NCI-H128 (cell line): ENCODE measurements around the gene PSMA6.
"Not testable (repeated sequence)": the region's sequence is repeated elsewhere in the genome, so short reads cannot be mapped to it uniquely, and the experiment has no call there.

ENCODE experiments used
- DNase-seq: peaks from one replicate; lab custom pipeline; 2025; ENCODE audit not compliant: unreplicated experiment; lab: John Stamatoyannopoulos, UW

The PSMA6 gene

DNA sequence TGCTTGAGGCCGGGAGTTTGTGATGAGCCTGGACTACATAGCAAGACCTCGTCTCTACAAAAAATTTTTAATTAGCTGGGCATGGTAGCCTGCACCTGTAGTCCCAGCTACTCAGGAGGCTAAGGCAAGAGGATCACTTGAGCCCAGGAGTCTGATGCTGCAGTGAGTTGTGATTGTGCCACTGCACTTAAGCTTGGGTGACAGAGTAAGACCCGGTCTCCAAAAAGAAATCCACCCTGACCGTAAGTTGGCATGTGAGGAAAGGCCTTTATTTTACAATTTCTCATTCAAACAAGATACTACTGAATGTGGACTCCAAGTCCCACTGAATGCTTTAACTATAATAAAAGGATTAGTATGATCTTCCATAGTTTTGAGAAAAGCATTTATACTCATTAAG is 27.3 kb downstream of the PSMA6 start:
- DNase-seq, result no peak

DNA sequence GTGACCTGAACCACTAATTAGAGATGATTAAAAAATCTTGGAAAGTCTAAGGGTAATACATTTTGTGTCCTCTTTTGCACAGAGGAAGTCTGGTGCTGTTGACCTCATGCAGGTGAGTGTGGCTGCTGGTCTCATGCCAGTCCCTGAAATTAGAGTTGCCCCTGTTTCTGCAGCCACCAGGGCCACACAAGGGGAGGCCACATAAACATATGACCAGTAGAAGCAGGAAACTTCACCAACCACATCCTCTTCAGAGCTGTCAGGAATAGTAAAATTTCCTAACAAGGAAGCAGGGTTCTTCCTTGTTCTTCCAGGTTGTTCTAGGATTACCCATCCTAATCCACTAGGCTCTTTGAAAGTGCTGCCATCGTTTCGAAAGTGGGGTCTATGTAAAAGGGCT is 28.3 kb downstream of the PSMA6 start:
- DNase-seq, result no peak

DNA sequence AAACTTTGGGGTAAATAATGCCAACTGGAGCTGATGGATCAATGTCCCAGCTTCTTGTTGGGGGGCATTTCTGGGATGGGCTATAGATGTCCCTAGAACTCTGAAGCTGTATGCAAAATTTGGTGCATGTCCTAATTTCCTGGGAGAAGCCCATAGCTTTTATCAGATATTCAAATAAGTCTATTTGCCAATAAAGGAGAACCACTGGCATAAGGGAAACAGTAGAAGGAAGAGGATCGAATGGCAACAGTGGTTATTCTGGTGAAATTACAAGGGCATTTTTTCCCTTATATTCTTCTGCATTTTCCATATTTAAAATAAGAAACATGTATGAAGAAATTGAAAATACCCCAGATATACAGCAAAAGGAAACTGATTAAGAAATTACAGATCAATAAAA is 34.2 kb downstream of the PSMA6 start:
- DNase-seq, result no peak

DNA sequence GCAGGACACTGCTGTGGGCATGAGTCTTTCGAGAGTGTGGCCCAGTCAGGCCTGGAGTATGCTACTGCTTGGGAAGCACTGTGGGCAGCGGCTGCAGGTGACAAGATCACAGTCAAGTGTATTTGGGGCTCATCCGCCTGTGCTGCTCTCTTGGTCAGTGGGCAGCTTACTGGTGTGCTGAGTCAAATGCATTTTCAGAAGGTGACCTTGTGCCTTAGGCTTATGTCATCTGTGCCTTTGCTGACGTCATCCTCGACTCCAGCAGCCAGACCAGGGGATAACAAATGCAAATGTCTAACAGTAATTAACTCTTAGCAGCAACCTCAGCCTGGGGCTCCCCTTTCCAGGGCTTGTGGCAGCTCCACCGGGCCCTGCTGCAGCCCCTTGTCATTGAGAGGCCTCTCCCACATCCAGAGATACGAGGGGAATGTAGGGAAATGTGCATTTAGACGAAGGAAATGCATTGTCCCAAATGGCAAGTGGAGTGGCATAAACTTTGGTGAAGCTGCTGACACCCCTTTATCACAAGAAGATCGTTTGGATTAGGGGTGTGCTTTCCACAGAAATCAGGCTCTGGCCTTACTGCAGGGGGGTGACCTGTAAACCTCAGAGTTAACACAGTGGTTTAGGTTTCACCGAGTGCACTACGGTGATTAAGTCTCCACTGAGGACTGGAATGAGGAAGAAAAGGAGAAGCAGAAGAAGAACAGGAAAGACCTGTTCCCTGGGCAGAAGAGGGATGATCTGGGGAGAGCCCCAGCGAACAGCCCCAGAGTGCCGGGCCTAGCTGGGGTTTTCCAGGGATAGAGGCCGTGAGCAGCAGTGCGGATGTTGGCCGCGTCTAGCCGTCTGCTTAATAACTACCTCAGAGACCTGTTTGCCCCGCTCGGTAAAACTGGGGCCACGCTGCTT is 39.7 kb downstream of the PSMA6 start:
- DNase-seq, result no peak

DNA sequence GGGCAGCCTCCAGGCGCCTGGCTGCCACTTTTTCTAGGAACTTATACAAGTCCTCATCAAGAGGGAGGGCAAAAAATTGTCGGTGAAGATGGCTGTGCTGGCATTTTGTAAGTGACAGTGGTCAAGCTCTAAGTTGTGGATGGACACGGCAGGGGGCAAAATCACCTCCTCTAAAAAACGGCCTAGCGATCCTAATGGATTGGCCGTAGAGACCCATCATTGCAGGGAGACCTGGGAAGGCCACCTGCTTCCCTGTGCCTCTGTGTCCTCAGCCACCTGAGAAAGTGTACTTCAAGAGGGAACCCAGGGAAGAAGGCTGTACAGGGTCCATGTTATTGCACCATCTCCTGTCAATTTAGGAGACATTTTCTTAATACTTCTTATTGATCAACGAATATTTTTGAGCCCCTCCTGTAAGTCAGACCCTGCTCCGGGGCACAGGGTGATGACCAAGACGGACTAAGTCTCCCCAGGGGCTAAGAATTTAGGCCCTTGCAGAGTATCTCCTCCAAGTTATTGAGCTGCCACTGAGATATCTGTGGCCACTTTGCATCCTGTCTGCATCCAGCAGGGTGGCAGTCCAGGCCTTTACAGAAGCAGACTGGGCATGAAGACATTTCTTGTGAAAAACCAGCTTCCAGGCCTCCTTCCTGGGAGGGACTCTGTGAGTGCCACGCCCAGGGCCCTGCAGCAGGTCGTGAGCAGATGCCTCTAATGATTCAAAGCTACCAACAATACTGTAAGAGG is 40.5 kb downstream of the PSMA6 start:
- no peak for DNase-seq

DNA sequence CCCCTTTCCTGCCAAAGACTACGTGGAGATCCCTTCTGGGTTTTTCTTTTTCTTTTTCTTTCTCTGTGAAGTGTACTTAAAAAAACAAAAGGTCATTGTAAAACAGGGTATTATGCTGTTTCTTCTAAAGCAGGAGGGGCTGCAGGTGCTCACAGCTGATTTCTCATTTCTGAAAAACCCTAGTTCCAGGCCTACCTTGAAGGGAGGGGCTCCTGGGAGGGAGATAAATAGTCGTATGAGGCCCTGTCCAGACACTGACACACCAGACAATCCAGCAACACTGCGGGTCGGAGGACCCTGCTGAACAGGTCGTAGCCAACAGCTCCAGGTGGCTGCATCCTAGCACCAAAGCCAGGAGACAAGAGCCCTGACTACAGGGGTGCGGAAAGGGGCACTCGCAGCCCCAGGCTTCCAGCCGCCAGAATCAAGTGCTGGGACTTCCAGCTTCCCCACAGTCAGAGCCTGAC is 41.1 kb downstream of the PSMA6 start:
- DNase-seq, result no peak

DNA sequence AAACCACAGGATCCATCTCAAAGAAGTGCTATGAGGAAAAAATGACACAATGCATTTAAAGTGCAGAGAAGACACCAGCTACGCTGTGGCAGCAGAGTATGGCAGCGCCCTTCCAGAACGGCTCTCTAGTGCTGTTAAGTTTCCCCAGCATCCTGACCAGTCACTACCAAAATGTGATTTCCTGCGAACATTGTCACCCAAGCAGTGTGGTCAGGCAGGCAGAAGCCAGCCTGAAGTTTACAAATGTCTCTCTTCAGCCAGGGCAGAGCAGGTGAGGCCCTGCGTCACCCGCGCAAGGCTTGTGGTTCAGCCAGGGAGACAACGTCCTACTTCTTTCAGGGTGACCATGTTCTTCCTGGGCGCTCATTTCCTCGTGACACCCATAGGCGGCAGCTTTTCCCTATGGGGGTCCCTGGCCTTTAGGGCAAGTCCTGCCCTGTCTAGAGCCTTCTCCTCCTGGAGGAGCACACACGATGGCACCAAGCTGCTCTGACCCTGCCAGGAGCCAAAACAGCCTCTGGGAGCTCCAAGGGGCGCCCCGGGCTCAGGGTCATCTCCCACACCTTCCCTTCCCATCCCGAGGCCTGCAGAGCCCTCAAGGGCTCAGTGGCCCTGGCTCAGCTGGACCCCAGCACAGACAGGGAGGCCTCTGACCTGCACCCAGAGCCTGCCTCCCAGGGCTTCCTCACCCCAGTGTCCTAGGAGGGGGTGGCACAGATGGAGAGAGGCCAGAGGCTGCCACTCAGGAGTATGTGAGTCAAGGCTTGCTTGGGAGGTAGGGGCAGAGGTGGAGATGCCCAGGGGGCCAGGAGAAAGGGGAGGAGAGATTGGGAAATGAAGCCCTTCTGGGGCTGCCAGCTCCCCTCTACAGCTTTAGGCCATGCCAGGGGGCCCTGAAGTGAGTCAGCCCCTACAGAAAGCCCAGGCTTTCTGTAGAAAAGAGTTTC is 41.9 kb downstream of the PSMA6 start:
- DNase-seq, result no peak

DNA sequence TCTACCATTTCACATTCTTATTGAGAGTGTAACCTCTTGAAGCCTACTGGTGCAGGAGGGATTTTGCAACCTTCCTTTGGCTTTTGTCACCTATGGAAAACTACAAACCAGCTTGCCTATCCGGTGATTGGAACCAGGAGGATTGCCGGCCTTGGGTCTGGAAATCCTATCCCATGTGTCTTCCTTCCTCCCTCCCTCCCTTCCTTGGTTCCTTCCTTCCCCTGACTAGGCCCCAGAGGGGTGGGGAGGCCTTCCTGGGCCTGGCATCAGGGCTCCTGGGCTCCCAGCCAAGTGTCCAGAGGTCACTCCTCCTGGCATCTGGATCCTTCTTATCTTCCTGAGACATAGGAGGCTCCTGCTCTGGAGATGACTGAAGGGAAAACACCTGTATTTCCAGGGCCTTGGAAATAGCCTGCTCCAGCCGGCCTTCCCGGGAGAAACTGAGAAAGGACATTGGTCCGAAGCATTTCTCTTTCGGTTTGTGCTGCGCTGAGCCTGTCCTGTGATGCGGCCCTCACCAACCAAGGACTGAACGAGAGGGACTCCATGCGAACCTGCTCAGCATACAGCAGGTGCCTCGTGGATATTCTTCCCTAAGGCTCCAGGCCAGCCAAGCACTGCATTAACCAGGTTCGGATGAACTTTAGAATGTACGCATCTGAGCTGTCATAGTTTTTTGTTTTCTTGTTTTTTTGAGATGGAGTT is 43.4 kb downstream of the PSMA6 start:
- no peak for DNase-seq

DNA sequence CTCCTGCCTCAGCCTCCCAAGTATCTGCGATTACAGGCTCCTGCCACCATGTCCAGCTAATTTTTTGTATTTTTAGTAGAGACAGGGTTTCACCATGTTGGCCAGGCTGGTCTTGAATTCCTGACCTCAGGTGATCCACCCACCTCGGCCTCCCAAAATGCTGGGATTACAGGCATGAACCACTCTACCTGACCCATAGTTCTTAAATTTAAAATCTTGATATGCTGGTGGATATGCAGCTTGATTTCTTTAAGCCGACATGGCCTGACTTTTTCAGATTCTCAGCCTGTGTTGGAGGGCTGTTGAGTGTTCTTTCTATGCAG is 44.0 kb downstream of the PSMA6 start:
- DNase-seq, result not testable (repeated sequence)

DNA sequence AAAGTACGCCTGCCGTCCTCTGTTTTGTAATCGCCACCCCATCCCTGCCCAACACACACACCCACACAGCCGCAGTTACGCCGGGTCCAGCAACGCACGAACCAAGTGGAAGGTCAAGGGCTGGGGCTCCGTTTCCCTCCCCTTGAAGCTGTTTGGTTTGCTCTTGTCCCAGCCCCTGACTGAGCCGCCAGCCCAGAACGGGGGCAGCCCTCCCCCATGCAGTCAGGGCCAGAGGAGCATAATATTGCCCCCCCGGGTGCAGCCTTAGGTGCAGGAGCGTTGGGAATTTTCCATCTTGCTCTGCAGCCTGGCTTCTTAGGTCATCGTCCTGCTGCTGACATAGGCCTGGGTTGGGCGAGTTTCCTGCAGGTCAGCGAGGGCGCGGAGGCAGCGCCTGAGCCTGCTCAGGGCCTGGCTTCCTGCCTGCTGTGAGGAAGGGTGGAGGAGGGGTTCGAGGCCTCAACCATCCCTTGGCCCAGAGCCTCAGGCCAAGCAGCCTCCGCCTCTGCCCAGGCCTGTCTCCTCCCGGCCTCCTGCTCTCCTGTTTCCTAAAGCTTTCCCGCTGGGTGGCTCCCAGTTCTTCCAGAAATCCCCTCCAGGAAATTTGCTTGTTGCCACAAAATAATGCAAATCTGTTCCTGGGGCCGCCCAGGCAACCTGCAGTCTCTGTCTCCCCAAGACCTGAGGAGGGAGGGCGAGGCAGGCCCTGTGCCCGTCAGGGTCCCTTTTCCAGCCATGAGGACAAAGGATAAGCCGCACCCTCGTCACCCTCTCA is 44.5 kb downstream of the PSMA6 start:
- no peak for DNase-seq

DNA sequence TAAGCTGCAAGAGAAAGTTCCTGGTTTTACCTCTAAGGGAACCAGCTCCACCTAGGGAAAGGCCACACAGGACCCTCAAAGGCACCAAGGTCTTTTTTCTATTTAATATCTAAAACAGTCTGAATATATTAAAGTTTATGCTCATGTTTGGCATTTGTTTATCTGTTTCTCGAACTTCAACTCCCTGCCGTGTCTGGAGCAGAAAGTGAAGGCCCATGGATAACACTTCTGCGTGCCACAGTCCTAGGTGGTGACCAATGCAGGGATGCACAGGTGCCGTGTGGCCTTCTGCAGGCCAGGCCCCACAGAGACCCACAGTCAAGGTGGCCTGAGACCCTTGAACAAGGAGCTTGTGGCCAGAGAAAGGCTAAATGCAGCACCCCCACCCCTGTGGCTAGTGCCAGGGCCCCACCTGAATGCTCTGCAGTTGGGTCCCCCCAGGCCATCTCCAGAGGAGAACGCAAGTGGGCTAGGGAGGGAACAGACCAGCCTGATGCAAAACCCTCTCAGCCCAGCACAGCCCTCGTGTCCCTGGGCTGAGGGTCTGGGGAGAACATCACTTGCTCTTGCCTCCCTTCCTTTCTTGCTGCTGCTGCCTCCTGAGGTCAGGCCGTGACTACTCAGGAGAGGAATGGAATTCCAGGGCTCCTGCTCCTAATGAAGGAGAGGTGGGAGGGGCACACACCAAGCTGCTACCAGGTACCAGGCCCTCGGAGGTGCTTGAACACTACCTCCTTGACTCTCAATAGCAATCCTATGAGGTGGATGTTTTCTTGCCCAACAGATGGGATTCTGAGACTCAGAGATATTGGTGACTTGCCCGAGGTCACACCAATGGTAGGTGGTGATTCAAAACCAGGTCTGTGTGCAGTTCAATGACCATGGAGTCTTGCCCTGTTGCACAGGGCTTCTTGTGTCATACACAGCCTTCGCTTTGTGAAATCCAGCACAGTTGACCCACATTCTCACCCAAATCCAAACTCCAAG is 45.4 kb downstream of the PSMA6 start:
- no peak for DNase-seq

DNA sequence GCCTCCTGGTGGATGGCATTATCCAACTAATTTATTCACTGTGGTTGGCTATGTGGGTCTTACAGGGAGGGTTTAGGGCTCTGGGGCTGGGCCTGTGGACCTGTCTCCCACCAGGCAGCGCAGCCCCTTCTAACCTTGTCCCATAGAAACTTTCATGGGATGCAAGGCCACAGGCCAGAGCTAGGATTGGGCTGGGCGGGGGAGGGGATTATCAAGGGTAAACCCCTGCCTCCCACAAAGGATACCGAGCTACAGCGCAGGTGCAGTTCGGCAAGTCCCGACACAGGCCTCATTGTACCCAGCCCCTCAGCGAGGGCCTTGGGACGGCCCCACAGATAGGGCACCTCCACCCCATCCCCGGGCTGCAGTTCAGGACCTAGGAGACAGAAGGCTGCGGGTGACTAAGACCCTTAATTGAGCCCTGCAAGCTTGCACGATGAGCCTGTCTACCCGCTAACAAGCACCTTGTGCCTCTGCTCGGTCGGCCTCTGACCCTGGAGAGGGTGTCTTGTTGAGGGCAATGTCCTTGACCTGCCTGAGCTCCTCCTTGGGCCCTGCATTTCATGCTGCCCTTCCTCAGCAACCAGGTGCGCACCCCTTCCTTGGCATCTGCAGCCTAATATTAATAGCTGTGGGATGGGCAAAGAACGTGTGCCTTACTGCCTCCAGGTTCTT is 46.7 kb downstream of the PSMA6 start:
- no peak for DNase-seq

DNA sequence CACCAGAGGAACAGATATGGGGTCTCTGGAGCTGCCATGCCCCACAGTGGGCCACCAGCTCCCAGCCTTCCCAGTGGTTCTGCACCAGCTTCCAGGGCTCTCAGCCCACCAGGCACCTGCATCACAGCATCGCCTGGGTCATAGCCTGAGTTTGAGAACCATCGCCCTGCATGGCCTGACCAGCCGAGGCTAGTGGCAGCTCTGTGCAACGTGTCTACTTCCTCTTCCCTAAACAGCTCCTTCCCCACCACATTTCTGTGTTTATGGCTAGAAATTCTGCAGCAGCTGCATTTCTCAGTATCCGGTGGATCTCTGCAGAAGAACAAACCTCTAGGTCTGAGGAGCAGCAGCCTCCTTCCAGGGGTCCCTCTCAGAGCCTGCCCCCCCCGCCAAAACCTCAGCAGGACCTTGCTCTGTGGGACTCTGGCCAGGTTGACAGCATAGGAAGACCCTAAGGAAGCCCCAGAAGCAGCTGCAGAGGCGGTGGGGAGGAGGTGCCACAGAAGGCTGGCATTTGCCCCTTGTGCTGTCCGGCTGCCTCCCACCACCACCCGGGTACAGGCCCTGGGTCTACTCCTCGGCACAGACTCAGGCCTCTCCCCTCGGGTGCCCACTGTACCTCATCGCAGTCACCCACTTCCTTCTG is 47.7 kb downstream of the PSMA6 start:
- no peak for DNase-seq

DNA sequence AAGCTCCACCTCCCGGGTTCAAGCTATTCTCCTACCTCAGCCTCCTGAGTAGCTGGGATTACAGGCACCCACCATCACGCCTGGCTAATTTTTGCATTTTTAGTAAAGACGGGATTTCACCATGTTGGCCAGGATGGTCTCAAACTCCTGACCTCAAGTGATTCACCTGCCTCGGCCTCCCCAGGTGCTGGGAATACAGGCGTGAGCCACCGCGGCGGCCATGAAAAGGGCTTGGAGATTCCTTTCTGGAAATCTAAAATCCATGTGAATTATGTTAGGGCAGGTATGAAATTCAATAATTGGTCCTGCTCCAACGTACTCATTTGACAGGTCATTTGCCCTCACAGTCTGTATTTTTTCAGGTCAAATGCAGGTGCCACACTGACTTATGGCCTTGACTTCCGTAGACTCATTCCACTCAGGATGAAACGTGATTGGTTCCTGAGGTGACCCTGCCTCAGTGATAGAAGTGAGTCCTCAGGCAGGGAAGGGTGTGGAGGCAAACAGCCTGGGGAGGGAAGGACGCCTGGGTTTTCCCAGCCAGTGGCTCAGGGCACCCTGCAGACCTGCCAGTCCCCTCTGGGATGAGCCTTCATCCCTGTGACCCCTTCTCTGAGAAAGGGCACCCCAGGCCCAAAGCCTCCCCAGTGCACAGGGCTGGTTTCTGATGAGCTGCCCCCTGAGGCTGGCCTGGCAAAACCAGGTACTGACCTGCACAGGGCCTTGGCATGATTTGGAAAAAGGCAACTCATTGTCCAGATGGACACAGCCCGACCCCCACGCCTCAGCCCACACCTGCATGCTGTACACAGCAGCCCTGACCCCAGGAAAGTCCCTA is 48.7 kb downstream of the PSMA6 start:
- no peak for DNase-seq

DNA sequence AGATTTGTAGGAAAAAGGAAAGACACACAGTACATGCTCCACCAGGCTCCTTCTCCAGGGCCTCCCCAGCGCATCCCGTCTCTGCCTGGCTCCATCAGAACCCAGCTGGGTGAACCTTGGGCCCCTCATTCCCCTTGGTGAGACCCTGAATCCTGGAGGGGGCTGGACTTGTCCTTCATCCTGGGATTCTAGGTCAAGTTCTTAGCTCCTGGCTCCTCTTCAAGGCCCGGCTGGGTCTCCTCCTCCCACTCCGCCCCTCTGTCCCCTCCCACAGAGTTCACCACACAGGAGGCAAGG is 49.2 kb downstream of the PSMA6 start:
- no peak for DNase-seq

DNA sequence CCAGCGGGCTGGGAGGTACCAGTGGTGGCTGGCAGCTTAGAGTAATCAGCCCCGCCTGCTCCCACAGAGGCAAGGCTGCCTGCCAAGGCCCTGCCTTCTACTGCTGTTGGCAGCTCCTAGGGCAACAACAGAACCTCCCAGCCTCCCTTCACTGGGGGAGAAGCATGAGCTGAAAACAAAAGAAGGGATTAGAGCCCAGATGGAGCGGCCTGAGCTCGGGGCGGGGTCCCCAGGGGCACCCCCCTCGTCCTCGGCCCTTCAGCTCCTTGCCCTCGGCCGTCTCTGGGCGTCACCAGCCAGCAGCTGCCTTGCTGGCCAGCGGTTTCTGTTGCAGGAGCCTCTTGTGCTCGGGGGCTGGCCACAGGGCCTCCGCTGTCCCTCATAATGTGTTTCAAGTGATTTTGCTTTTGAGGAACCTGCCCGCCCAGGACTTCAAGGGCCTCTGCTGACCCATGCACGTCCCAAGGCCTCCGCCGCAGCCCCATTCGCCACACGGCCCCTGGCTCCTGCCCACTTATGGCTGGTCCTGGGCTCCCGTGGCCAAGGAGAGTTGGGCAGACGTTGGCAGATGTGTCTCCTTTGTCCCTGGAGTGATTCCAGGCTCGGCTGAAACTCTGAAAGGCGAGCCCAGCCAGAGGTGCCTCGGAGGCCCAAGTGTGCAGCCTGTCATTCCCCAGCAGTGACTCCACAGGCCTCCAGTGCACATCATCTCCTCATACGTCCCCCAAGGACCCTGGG is 49.7 kb downstream of the PSMA6 start:
- DNase-seq, result no peak
